CD14-positive monocyte (primary cell): ENCODE results near the gene MIOX. TPM values are rescaled to one million over a fixed set of nuclear protein-coding genes. Genes with fewer than 3 reads are reported as not detected.
A peak's percentile ranks its signal among the peaks of the same experiment; 100 is the strongest.

Source experiments
- DNase-seq, 3 donors: peaks; one replicate each; pipeline ENCODE4 v3.0.0-alpha.2; 2011 to 2022
- H2AFZ ChIP-seq: 2 replicates; pipeline ENCODE4 v1.6.0; 2012; ENCODE audit warnings: mild to moderate bottlenecking, low read depth, low read length, inconsistent platforms; ENCODE audit not compliant: insufficient read depth, poor library complexity, severe bottlenecking
- H3K27ac ChIP-seq, 2 donors: 1 replicate in 1 of 2; 2 replicates in 1 of 2; pipeline ENCODE4 v1.5.1; 2012 to 2013; ENCODE audit warnings: low read length in 2 of 2, control low read depth in 1 of 2, inconsistent platforms in 1 of 2, low read depth in 1 of 2, mild to moderate bottlenecking in 1 of 2
- H3K27me3 ChIP-seq, 2 donors: one replicate each; pipeline versions ENCODE4 v1.6.0 to v1.6.1; 2011 to 2013; ENCODE audit warnings: low read length in 2 of 2; ENCODE audit not compliant: control insufficient read depth in 2 of 2, insufficient read depth in 2 of 2
- H3K36me3 ChIP-seq, 2 donors: replicated peaks in 1 of 2; 1 replicate in 1 of 2; 2 replicates in 1 of 2; pipeline versions ENCODE4 v1.5.1 to v1.6.1; 2012 to 2013; ENCODE audit warnings: low read length in 2 of 2, control low read depth in 1 of 2, inconsistent platforms in 1 of 2, mild to moderate bottlenecking in 1 of 2; ENCODE audit not compliant: insufficient read depth in 2 of 2, control insufficient read depth in 1 of 2
- H3K4me1 ChIP-seq, 2 donors: 1 replicate in 1 of 2; 2 replicates in 1 of 2; pipeline versions ENCODE4 v1.5.1 to v1.6.1; 2012 to 2013; ENCODE audit warnings: low read length in 2 of 2, control low read depth in 1 of 2, inconsistent platforms in 1 of 2, mild to moderate bottlenecking in 1 of 2, moderate library complexity in 1 of 2; ENCODE audit not compliant: insufficient read depth in 2 of 2, control insufficient read depth in 1 of 2
- H3K4me2 ChIP-seq: replicated peaks from 2 replicates; pipeline ENCODE3; 2012; ENCODE audit warnings: low read length, moderate library complexity, mild to moderate bottlenecking; ENCODE audit not compliant: poor library complexity, severe bottlenecking; ENCODE audit errors: extremely low read depth
- H3K4me3 ChIP-seq, 3 experiments: fragments of 200-600 bp in 1 of 3; sonication (generic) in 1 of 3; replicated peaks in 1 of 3; 1 replicate in 2 of 3; 2 replicates in 1 of 3; pipeline ENCODE4 v1.5.1; 2011 to 2013; ENCODE audit warnings: low read length in 3 of 3, mild to moderate bottlenecking in 3 of 3, control low read depth in 2 of 3, low read depth in 2 of 3, inconsistent platforms in 1 of 3, moderate library complexity in 1 of 3
- H3K79me2 ChIP-seq: 2 replicates; pipeline ENCODE4 v1.6.0; 2012; ENCODE audit warnings: mild to moderate bottlenecking, control low read depth, inconsistent platforms, low read length, moderate library complexity; ENCODE audit not compliant: insufficient read depth
- H3K9ac ChIP-seq: 2 replicates; pipeline ENCODE4 v1.6.0; 2017; ENCODE audit warnings: low read length, mild to moderate bottlenecking; ENCODE audit not compliant: insufficient read depth, poor library complexity, severe bottlenecking
- H3K9me3 ChIP-seq, 2 donors: replicated peaks in 1 of 2; 1 replicate in 1 of 2; 2 replicates in 1 of 2; pipeline versions ENCODE4 v1.5.1 to v1.6.1; 2012 to 2013; ENCODE audit warnings: low read length in 2 of 2, control low read depth in 1 of 2; ENCODE audit not compliant: control insufficient read depth in 1 of 2, insufficient read depth in 1 of 2
- H4K20me1 ChIP-seq: 2 replicates; pipeline ENCODE4 v1.6.0; 2012; ENCODE audit warnings: mild to moderate bottlenecking, low read length, control low read depth, moderate library complexity; ENCODE audit not compliant: insufficient read depth
- H3K27ac Mint-ChIP-seq, 7 donors: one replicate each; pipeline ENCODE4 v1.8.0; 2020; ENCODE audit warnings: mild to moderate bottlenecking in 7 of 7, mixed read lengths in 7 of 7, moderate library complexity in 6 of 7, inconsistent platforms in 2 of 7
- H3K27me3 Mint-ChIP-seq, 3 donors: one replicate each; pipeline ENCODE4 v1.8.0; 2021 to 2022; ENCODE audit warnings: low read depth in 3 of 3, mild to moderate bottlenecking in 3 of 3, mixed read lengths in 3 of 3, moderate library complexity in 3 of 3, inconsistent platforms in 1 of 3
- H3K36me3 Mint-ChIP-seq, 2 donors: one replicate each; pipeline ENCODE4 v1.8.0; 2020; ENCODE audit warnings: mixed read lengths in 2 of 2, inconsistent platforms in 1 of 2, mild to moderate bottlenecking in 1 of 2
- H3K4me1 Mint-ChIP-seq: one replicate; pipeline ENCODE4 v1.8.0; 2020; ENCODE audit warnings: mild to moderate bottlenecking, mixed read lengths
- H3K4me3 Mint-ChIP-seq, 2 donors: one replicate each; pipeline ENCODE4 v1.8.0; 2020; ENCODE audit warnings: mild to moderate bottlenecking in 2 of 2, mixed read lengths in 2 of 2, moderate library complexity in 1 of 2
- H3K9me3 Mint-ChIP-seq, 7 donors: one replicate each; pipeline ENCODE4 v1.8.0; 2020 to 2022; ENCODE audit warnings: mixed read lengths in 7 of 7, mild to moderate bottlenecking in 6 of 7, moderate library complexity in 6 of 7, inconsistent platforms in 2 of 7
- WGBS: methylation state at CpG from one replicate; pipeline ENCODE4 v1.1.5; 2013; ENCODE audit warnings: missing lambda C conversion rate; ENCODE audit not compliant: insufficient coverage; 5-methylcytosine and 5-hydroxymethylcytosine counted together
- intact Hi-C, 2 donors: fragments of 100-400 bp; cut with micrococcal nuclease; formaldehyde crosslinking; loops; one replicate each; pipeline versions ENCODE4 v1.15.0 to v1.15.1; 2023
- polyA plus RNA-seq, 3 donors: library from polyadenylated mRNA; depleted of rRNA in 1 of 3; unstranded in 2 of 3; stranded (reverse) in 1 of 3; fragments of 300-500 nt in 2 of 3; fragments of >200 nt in 1 of 3; fragmentation: Illumina TruSeq in 2 of 3; gene quantifications; 1 replicate in 2 of 3; 2 replicates in 1 of 3; pipeline ENCODE4 v1.2.3, GENCODE V29; 2012 to 2021
- TF ChIP-seq, protein P1 (sequence below): fragments of 200-600 bp; IDR thresholded peaks from one replicate; pipeline ENCODE4 v1.8.0; 2022; ENCODE audit warnings: antibody characterized with exemption, mild to moderate bottlenecking

Gene MIOX
- polyA plus RNA-seq, 3 donors = not detected

DNA sequence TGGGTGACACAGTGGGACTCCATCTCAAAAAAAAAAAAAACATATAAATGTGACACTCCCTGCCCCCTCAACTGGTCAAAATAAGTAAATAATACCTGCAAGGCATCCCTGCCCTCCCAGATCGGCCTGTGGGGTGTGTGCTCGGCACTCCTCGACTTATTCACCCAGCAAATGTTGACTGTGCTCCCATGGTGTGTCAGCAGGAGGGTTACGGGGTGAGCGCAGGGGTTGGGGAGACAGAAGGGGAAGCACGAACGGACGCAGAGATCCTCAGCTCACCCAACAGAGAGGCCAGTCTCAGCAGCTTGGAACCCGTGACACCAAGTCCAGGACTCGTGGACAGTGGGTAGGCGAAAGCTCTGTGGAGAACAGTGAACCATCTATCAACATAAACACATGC, 6.9 kb upstream of the MIOX start:
- intact Hi-C loops = no loop called here
- no peaks in the 10 kb centered on the region for H4K20me1 ChIP-seq
- WGBS = 54% methylated on average over 6 of the region's 11 CpGs
- peaks cover 9 to 22% of the 10 kb centered on the region in 2 donors for H3K4me1 ChIP-seq
- Mint-ChIP-seq H3K4me3 (peak overlapping the region in 1 of 2 donors; percentile 82), H3K9me3 (peaks cover 0 to 12% (median 6%) of the 10 kb centered on the region in 7 donors), H3K4me1 (peaks cover 6% of the 10 kb centered on the region), H3K27me3 (peaks cover 37 to 76% (median 42%) of the 10 kb centered on the region in 3 donors), H3K36me3 (peaks cover 0 to 2% of the 10 kb centered on the region in 2 donors), H3K27ac (peak overlapping the region in 1 of 7 donors; percentile 61)
- H3K9ac ChIP-seq = no peak overlapping the region
- no peak overlapping the region for H3K27ac ChIP-seq
- H3K4me3 ChIP-seq = no peak overlapping the region
- no peak for DNase-seq
- H3K4me2 ChIP-seq = no peak overlapping the region
- H3K36me3 ChIP-seq = no peaks in the 10 kb centered on the region
- no peaks in the 10 kb centered on the region for H3K79me2 ChIP-seq
- TF ChIP-seq, protein P1, sequence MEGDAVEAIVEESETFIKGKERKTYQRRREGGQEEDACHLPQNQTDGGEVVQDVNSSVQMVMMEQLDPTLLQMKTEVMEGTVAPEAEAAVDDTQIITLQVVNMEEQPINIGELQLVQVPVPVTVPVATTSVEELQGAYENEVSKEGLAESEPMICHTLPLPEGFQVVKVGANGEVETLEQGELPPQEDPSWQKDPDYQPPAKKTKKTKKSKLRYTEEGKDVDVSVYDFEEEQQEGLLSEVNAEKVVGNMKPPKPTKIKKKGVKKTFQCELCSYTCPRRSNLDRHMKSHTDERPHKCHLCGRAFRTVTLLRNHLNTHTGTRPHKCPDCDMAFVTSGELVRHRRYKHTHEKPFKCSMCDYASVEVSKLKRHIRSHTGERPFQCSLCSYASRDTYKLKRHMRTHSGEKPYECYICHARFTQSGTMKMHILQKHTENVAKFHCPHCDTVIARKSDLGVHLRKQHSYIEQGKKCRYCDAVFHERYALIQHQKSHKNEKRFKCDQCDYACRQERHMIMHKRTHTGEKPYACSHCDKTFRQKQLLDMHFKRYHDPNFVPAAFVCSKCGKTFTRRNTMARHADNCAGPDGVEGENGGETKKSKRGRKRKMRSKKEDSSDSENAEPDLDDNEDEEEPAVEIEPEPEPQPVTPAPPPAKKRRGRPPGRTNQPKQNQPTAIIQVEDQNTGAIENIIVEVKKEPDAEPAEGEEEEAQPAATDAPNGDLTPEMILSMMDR = no peak
- peaks cover 9 to 48% of the 10 kb centered on the region in 2 donors for H3K27me3 ChIP-seq
- H3K9me3 ChIP-seq = no peaks in the 10 kb centered on the region
- no peak overlapping the region for H2AFZ ChIP-seq

DNA sequence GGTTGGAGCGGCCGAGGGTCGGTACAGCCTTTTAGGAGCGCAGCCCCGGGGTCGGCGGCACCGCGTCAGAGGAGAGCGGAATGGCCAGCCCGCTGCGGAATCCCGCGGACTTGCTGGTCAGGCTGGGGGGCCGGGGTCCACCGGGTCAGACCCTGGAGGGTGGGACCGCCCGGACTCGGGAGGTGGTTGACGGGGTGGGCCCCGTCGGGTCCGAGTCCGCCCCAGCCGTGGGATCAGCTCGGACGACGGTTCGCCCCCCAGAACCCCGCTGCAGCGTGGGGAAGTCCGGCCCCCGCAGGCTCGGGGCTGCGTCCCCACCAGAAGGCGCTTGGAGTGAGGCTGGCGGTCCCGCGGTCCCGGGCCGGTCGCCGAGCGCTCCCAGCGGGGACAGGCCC, 5.6 kb upstream of the MIOX start:
- H3K27me3 Mint-ChIP-seq = peaks cover 39 to 82% (median 45%) of the 10 kb centered on the region in 3 donors

More for the DNA sequence above, 5.6 kb upstream of the MIOX start:
- intact Hi-C loops = no loop called here
- Histone ChIP-seq H3K79me2 (no peaks in the 10 kb centered on the region), H3K4me2 (peak overlapping the region; percentile 76), H2AFZ (peak overlapping the region; percentile 79), H4K20me1 (no peaks in the 10 kb centered on the region), H3K27ac (no peak overlapping the region), H3K4me3 (peak overlapping the region in 2 of 3 experiments; percentile 26 to 71), H3K9ac (peak overlapping the region; percentile 21), H3K4me1 (peaks cover 5 to 14% of the 10 kb centered on the region in 2 donors), H3K27me3 (peaks cover 9 to 48% of the 10 kb centered on the region in 2 donors), H3K9me3 (no peaks in the 10 kb centered on the region), H3K36me3 (no peaks in the 10 kb centered on the region)
- DNase-seq = no peak
- Mint-ChIP-seq H3K36me3 (peaks cover 0 to 2% of the 10 kb centered on the region in 2 donors), H3K4me3 (peak overlapping the region; percentile 66 to 82), H3K9me3 (peaks cover 0 to 12% (median 6%) of the 10 kb centered on the region in 7 donors), H3K27ac (no peak overlapping the region), H3K4me1 (peaks cover 2% of the 10 kb centered on the region)
- TF ChIP-seq, protein P1 = no peak
- 3% methylated on average over 45 of the region's 45 CpGs for WGBS
